ENCODE results near the gene ZDHHC17.
"Not testable (repeated sequence)": the region's sequence is repeated elsewhere in the genome, so short reads cannot be mapped to it uniquely, and the experiment has no call there.

The ZDHHC17 gene, protein sequence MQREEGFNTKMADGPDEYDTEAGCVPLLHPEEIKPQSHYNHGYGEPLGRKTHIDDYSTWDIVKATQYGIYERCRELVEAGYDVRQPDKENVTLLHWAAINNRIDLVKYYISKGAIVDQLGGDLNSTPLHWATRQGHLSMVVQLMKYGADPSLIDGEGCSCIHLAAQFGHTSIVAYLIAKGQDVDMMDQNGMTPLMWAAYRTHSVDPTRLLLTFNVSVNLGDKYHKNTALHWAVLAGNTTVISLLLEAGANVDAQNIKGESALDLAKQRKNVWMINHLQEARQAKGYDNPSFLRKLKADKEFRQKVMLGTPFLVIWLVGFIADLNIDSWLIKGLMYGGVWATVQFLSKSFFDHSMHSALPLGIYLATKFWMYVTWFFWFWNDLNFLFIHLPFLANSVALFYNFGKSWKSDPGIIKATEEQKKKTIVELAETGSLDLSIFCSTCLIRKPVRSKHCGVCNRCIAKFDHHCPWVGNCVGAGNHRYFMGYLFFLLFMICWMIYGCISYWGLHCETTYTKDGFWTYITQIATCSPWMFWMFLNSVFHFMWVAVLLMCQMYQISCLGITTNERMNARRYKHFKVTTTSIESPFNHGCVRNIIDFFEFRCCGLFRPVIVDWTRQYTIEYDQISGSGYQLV

DNA sequence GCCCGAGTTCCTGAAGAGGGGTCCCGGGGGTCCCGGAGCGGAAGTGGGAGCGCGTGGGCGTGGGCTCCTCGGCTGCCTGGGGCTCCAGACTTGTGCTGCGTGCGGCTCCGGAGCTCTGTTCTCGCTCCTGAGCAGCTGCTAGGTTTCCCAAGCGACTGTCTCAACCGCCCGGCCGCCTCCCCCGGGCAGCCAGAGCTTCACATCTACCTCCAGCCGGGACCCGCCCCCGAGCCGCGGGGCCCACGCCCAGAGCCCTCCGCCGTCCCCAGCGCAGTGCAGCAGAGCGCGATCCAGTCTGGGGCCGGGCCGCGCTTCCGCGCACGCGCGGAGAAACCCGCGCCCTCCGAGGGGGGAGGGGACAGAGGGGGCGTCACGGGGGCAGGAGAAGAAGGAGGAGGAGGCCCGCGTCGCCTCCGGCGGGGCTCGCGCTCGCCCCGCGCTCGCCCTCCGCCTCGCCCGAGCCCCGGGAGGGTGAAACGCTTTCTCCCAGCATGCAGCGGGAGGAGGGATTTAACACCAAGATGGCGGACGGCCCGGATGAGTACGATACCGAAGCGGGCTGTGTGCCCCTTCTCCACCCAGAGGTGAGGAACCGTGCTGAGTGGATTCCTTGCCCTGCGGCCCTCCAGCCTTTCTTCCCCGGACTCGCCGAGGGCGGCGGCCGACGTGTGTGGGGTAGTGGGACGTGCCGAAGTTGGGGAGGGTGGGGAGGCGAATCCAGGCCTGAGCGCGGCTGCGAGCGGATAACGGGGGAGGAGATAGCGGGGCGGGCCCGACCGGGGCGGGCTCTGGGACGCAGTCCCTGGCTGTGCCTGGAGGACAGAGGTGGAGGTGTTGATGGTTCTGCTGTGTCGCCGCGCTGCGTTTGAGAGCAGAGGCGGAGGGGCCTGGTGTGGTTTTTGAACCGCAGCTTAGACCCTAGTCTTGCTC is at the start of gene ZDHHC17:
ZDHHC17 (plus strand) TSS at position 370 of the 930 bp plus-strand sequence; CDS start at position 492, 122 bp downstream.
- peak; percentile 82 for DNase-seq (ENCODE audit: low read depth, low spot score)

DNA sequence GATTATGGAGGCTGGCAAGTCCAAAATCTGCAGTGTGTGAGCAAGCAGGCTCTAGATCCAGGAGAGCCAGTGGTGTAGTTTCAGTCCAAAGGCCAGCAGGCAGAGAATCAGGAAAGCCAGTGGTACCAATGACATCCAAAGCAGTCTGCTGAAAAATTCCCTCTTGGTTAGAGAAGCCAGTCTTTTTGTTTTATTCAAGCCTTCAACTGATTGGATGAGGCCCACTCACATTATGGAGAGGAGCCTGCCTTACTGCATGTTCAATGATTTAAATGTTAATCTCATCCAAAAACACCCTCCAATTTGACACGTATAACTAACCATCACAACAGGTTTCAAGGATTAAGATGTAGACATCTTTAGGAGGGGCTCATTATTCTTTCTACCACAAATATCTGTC is 49.5 kb upstream of the ZDHHC17 start:
- no peak for DNase-seq (ENCODE audit: low read depth, low spot score)

DNA sequence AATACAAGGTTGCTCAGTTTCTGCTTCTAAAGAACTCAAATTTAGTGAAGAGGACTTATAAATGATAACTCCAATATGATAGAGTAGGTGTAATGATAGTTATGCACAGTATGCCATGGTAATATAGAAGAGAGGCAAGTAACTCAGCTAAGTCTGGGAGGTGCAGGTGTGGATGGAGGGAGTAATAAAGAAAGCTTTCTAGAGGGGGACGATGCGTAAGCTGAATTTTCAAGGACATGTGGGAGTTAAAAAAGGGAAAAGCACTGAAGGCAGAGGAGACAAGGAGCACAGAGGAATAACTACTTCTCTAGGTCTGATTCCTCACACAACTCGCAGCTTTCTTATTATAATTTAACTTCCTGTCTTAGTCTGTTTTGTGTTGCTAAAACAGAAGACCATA is 49.1 kb upstream of the ZDHHC17 start:
- DNase-seq (ENCODE audit: low read depth, low spot score): no peak

DNA sequence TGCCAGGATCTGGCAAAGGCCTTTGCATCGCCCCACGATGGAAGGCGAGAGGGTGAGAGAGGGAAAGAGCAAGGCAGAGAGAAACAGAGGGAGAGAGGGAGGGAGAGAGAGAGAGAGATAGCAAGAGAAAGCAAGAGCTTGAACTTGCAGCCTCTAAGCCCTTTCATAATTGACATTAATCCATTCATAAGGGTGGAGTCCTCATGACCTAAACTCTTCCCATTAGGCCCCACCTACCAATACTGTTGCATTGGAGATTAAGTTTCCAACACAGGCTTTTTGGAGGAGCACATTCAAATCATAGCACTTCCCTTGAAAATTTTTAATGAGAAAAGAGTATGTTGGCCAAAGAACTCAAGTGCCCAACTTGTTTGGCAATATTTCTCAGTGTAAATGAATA is 48.6 kb upstream of the ZDHHC17 start:
- DNase-seq (ENCODE audit: low read depth, low spot score): no peak

DNA sequence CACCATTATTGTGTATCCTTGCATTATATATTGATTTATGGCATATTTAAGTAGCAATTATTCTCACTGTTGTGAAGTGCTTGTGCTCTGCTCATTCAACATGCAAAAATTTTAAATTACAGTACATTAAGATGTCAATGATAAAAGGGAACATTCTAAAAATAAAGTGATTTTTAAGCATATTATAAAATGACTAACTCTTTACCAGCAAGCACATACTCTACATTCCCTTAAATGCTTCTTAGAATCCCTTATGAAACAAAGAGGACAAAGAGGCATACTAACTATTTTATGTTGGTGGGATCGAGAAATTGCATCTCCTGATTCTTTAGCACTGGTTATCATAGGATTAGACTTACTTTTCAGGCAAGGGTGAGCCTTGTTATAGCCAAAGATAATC is 46.6 kb upstream of the ZDHHC17 start:
- no peak for DNase-seq (ENCODE audit: low read depth, low spot score)

DNA sequence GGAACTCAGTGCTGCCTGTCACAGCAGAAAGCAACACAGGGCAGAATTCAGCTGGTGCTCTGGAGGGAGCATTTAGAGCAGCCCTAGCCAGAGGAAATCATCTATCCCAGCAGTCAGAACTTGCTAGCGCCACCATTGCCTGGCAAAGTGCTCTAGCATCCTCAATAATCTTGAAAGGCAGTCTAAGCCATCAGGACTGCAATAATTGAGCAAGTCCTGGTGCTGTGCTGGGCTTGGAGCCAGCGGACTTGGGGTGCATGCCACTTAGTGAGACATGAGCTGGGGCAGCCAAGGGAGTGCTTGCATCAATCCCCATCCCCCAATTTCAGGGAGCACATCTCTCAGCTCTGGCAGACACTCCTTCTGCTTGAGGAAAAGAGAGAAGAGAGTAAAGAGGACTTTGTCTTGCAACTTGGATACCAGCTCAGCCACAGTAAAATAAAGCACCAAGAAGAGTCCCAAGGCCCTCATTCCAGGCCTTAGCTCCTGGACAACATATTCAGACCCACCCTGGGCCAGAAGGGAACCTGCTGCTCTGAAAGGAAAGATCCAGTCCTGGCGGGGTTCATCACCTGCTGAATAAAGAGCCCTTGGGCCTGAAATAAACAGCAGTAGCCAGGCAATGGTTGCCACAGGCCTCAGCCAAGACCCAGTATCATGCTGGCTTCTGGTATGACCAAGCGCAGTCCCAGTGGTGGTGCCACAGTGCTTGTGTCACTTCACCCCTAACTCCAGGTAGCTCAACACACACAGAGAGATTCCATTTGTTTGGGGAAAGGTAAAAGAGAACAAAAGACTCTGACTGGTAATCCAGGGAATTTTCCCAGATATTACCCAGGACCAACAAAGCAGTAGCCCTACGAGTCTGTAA is 44.5 kb upstream of the ZDHHC17 start:
- no peak for DNase-seq (ENCODE audit: low read depth, low spot score)

DNA sequence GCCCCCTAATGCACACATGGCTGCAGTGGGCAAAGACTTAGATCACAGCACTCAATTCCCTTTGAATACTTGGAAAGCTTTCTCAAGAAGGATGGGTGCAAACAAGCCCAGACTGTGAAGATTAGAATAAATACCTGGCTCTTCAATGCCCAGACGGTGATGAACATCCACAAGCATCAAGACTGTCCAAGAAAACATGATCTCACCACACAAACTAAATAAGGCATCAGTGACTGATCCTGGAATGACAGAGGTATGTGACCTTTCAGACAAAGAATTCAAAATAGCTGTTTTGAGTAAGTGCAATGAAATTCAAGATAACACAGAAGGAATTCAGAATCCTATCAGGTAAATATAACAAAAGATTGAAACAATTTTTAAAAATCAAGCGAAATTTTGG is 43.8 kb upstream of the ZDHHC17 start:
- no peak for DNase-seq (ENCODE audit: low read depth, low spot score)

DNA sequence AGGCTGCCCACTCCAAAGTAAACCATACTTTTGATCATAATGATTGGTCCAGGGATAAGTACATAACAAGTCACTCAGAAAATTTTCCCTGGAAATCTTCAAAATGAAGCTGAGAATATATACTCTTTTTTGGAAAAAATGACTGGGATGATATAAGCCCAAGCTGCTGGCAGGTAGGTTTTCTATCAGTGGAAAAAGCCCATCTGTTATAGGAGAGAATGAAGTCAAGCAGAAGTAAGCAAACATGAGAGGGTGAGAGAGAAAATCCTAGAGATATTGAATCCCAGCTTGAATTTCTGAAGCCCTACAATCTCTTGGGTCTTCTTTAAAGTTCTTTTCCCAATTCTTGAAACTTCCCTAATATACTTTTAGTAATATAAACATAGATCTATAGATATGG is 37.3 kb upstream of the ZDHHC17 start:
- no peak for DNase-seq (ENCODE audit: low read depth, low spot score)

DNA sequence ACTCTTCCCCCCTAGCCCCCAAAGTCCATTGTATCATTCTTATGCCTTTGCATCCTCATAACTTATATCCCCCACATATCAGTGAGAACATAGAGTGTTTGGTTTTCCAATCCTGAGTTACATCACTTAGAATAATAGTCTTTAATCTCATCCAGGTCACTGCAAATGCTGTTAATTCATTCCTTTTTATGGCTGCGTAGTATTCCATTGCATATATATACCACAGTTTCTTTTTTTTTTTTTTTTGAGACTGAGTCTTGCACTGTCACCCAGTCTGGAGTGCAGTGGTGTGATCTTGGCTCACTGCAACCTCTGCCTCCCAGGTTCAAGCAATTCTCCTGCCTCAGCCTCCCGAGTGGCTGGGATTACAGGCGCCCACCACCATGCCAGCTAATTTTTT is 31.7 kb upstream of the ZDHHC17 start:
- not testable (repeated sequence) for DNase-seq (ENCODE audit: low read depth, low spot score)

DNA sequence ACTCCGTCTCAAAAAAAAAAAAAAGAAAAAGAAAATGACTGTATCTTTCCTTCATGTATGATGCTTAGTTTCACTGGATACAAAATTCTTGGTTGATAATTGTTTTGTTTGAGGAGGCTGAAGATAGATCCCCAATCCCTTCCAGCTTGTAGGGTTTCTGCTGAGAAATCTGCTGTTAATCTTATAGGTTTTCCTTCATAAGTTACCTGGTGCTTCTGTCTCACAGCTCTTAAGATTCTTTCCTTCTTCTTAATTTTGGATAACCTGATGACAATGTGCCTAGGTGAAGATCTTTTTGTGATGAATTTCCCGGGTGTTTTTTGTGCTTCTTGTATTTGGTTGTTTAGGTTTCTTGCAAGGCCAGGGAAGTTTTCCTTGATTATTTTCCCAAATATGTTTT is 26.2 kb upstream of the ZDHHC17 start:
- DNase-seq (ENCODE audit: low read depth, low spot score): not testable (repeated sequence)

DNA sequence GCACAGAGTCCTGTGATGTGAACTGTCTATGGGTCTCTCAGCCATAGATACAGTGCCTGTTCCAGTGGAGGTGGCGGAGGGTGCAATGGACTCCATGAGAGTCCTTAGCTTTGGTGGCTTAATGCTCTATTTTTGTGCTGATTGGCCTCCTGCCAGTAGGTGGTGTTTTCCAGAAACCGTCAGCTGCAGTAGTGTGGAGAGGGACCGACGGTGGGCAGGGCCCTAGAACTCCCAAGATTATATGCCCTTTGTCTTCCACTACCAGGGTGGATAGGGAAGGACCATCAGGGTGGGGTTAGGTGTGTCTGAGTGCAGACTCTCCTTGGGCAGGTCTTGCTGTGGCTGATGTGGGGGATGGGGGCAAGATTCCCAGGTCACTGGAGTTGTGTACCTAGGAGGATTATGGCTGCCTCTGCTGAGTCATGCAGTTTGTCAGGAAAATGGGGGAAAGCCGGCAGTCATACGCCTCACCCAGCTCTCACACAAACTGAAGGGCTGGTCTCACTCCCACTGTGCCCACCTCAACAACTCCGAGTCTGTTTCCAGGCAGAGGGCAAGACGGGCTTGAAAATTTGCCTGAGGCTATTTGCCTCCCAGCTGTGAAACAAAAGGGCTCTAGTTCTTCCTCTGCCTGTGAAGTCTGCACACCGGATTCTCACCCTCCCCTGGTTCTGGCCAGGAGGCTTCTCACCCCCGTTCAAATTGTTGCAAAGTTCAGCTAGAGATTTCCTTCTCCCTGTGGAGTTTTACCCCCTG is 24.9 kb upstream of the ZDHHC17 start:
- no peak for DNase-seq (ENCODE audit: low read depth, low spot score)

DNA sequence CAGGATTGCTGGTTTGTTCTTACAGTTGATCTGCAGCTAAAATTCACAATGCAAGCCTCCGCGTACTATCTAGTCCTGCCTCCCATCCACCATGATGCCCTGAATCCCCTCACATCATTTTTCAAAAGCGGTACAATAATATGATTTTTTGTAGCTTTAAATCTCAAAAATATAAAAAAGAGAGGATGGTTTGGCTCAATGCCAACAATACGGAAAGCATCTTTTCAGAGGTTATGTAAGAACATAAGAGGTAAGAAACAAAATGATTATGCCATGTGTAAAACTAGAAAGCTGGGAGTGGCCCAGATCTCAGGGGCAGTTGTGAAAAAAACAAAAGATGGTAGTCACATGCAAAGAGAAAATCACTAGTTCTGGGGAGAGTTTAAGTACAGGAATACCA is 24.0 kb upstream of the ZDHHC17 start:
- no peak for DNase-seq (ENCODE audit: low read depth, low spot score)

DNA sequence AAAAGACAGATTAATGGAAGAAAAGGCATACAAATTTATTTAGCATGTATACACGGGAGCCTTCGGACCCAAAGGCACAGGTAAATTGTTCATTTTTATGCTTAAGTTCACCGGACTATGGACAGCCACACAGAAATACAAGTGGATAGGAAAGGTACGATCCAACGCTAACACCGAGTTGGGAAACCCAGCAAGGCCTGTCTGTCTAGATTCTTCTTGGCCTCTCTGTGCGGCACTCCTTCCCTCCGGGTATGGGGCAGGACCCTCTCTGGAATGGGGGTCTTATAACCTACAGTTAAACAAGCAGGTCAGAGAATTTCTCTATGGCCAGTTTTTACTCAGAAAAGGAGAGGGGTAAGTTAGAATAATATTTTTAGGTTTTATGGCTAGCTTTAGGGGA is 23.4 kb upstream of the ZDHHC17 start:
- DNase-seq (ENCODE audit: low read depth, low spot score): no peak

DNA sequence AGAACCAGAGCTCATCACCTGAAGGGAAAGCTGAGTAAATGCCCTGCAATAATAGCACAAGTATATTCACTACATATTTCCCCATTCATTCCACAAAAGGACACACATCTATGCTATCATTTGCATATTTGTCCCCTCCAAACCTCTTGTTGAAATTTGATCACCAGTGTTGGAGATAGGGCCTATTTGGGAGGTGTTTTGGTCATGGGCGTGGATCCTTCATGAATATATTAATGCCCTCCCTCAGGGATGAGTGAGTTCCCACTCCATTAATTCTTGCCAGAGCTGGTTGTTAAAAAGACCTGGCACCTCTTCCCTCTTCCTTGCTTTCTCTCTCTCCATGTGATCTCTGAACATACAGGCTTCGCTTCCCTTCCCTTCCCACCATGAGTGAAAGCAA is 18.6 kb upstream of the ZDHHC17 start:
- no peak for DNase-seq (ENCODE audit: low read depth, low spot score)

DNA sequence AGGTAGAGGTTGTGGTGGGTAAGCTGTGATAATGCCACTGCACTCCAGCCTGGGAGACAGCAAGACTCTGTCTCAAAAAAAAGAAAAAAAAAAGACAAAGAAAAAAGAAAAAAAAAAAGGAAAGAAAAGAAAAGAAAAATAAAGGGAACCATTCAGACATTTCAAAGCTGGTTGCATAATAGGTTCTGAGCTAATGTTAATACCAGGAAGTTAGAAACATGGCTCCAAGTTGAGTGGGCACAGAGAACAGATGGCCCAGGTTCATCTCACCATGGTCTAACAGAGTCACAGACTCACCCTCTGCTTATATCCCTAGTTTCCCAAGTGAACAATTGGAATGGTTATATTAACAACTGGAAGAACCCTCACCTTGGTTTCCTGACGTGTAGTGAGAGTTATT is 17.4 kb upstream of the ZDHHC17 start:
- no peak for DNase-seq (ENCODE audit: low read depth, low spot score)

DNA sequence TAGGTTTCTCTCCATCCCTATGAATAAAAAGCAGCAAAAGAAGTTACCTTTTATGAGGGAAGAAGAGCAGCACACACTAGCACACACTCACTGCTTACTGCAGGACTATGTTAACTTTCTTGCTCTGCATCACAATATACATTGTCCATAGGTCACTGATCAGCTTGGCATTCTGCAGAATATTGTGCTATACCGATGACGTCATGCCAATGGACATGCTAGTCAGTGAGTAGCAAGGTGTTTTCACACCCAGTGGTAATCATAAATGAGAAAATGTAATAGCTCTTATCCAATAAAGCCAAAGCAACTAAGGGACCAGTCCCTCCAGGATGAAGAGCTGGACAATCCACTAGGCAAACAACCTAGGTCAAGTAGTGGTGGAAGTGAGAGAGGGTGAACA is 16.7 kb upstream of the ZDHHC17 start:
- DNase-seq (ENCODE audit: low read depth, low spot score): no peak

DNA sequence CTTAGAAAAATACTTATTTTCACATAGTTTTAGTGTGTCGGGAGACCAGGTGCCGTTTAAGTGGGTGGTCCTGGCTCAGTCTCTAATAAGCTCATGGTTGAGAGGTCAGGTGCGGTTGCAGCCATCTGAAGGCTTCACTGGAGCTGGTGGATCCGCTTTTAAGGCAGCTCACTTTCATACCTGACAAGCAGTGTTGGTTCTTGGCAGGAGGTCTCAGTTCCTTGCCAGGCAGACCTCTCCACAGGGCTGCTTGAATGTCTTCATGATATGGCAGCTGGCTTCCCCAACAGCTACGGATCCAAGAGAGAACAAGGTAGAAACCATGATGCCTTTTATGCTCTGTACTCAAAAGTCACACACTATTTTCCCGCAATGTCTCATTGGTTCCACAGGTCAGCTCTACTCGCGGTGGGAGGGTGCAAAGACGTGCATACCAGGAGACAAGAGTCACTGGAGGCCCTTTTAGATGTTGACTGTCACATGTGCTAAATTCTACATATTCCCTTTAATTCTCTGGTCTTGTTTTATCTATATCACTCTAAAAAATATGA is 8.0 kb upstream of the ZDHHC17 start:
- DNase-seq (ENCODE audit: low read depth, low spot score): no peak

DNA sequence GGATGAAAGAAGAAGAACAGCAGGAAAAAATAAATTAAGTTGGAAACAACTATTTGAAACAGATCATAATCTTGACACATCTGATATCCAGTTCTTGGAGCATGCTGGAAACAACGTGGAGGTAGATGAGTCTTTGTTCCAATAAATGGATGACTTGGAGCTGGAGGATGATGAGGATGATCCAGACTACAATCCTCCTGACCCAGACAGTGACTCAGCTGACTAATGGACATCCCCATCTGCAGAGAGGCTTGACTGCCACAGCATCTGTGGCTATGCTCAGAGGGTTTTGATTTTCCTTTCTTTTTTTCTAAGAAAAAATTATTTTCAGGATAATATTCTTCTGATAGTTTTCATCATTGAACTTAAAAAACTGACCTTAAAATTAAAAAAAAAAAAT is 6.2 kb upstream of the ZDHHC17 start:
- no peak for DNase-seq (ENCODE audit: low read depth, low spot score)

DNA sequence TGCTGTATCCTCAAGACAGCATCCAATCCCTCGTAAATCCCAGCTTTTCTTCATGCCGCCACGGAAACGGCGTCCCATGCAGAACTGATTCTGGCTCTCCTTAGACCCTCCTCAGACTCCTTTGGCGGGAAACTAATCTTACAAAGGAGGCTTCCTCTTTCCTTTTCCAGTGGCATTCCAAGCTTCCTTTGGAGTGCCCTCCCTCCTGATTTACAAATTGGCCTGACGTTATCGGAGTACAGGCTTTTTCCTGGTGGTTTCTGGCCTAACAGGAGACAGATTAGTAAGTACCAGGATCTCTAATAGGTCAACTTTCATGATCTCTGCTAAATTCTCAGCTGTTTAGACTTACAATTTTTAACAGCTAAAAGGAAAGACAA is 1.3 kb upstream of the ZDHHC17 start:
- no peak for DNase-seq (ENCODE audit: low read depth, low spot score)

DNA sequence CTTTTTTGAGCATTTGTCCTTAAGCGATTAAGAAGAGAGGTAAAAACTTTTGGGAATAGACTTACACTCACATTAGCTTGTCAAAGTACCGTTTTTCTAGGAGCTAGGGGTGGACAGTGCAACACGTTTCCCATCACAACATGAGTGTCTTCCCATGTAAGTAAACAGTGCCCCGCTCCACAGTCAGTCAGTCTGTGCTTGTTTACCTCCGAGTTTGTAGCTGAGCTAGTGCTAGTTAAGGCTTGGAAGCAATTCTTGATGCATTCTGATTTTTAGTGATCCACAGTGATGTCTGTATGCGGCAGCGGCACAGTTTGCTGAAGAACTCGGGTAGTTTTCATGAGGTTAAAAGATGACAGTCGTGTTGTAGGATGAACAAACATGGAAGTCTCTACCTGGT is 941 bp downstream of the ZDHHC17 start:
- no peak for DNase-seq (ENCODE audit: low read depth, low spot score)

All from activated CD4-positive, CD25-positive, alpha-beta regulatory T cell treated with anti-CD3 and anti-CD28 coated beads, Interleukin-2, amount 50 U/mL, for 16 hours (primary cell).